ENCODE measurements around the gene ERICH6B. TPM values are rescaled to one million over a fixed set of nuclear protein-coding genes. Genes with fewer than 3 reads are reported as not detected.

The ERICH6B gene
- total and polyA plus RNA-seq, 2 of the 8 experiments (the other 6 are each of a cell fraction or from before 2014, with no cell fraction given), result not detected

GRCh38 chr13:45598597-45598996, 16.9 kb downstream of the ERICH6B start (continued):
- TF ChIP-seq NANOG (IDR thresholded peaks at IDR 0.05; ENCODE audit: insufficient read depth, low read depth, low read length, poor library complexity, severe bottlenecking), result no peak
- TF ChIP-seq POLR2AphosphoS5 (IDR thresholded peaks at IDR 0.05; ENCODE audit: low read depth, low read length), result no peak
- no peak for TF ChIP-seq ASH2L (IDR thresholded peaks at IDR 0.05; ENCODE audit: low read length)
- TF ChIP-seq BRCA1 (IDR thresholded peaks at IDR 0.05; ENCODE audit: low read depth, low read length), result no peak
- no peak for TF ChIP-seq PHF8 (conservative IDR thresholded peaks at IDR 0.05; ENCODE audit: low read depth, low read length)
- no peak for TF ChIP-seq TCF12 (IDR thresholded peaks at IDR 0.05; ENCODE audit: low read depth, low read length)
